HG03025 (cell line): ENCODE data around the gene ZDHHC3.
"Not testable (repeated sequence)": the region's sequence is repeated elsewhere in the genome, so short reads cannot be mapped to it uniquely, and the experiment has no call there.

Experiments used
- ATAC-seq: cut with Tn5 transposase; IDR thresholded peaks from one replicate; pipeline ENCODE4 v1.9.1; 2021; ENCODE audit warnings: mild to moderate bottlenecking, moderate library complexity; ENCODE audit not compliant: unreplicated experiment, low FRiP score

The ZDHHC3 gene

DNA sequence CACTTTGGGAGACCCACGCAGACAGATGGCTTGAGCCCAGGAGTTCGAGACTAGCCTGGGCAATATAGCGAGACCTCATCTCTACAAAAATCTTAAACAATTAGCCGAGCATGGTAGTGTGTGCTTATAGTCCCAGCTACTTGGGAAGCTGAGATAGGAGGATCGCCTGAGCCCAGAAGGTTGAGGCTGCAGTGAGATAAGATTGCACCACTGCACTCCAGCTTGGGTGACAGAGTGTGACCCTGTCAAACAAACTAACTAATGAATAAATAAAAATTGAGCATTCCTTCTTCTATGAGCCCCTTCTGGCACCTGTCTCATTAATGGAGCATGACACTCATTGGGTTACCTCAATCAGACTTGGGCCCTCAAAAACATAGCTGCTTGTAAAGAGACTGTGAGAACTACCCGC, 7.5 kb downstream of the ZDHHC3 start:
- ATAC-seq: no peak

GRCh38 chr3:44966795-44967278, 9.1 kb downstream of the ZDHHC3 start:
- ATAC-seq: no peak

GRCh38 chr3:44965165-44965564, 10.8 kb downstream of the ZDHHC3 start:
- no peak for ATAC-seq

DNA sequence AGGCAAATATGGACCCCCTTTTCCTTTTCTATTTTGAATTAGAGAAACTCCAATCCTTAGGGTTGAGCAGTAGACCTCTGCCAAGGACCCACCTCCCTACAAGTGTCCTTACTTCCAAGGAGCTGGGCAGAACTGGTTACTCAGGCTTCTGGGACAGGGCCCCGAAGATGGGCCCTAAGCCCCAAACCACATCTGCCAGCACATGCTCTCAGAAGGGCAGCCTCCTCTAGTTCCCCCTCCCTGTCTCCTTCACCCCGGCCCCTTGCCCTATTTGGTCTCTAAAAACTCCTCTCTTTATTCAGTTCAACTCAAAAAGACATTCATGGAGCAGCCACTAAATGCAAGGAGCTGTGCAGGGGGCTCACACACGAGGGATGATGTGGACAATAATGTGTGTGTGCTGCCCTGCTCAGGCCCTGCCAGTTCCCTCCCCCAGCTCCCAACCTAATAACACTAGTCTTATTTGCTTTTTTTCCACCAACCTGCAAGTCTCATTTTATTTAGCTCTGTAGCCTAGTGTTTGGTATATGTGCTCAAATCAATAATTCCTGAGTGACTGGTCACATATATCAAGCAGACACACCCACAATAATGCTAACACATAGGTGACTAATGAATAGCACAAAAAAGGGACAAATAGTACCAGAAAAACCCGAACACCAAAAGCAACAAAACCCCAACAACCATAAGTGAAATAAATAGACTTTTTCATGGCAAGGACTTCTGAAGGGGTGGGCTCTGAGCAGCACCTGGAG, 12.2 kb downstream of the ZDHHC3 start:
- ATAC-seq: no peak

DNA sequence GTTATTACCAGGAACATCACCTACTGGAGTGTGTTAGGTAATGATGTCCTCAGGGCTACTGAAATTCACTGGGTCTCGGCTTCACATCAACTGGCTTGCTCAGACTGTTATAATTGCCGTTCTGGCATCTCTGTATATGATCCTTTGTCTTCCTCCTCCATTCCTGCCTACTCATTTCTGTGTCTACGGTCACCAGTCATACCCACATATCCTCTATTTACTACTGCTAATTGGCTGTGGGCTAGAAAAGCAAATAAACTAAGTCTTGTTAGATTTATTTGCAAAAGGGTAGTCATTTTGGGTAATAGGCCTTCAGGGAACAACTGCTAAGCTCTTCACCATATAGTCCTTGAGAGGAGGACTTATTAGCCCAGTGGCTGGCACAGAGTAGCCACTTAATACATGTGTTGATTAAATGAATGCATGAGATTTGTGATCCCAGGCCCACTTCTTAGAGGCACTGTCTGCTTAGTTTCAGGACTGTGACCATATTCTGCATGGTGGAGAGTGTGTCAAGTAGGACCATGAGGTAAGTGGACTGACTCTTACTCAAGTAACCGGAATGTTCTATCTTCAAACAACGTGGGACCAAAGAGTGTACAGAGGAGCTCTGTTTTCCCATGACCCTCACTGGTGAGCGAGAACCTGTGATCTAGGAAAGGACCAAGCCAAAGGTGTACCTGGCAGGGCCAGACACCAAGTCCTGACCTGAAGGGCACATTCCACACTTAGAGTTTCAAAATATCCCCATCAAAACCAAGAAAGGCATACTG, 13.2 kb downstream of the ZDHHC3 start:
- ATAC-seq: no peak

DNA sequence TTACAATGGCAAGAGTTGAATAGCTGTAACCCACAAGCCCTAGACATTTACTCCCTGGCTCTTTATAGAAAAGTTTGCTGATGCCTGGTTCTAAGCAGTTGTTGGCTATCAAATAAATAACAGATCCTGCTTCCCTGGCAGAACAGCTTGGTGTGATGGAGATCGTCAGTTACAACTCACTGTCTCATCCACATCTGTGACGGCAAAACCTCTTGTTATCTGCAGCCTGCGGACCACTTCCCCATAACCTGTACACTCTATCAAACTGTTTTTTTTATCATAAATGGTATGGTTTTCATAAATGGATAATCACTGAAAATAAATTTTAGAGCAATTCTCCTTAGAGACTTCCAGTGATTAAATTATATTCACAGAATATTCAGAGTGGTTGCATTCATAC, 14.1 kb downstream of the ZDHHC3 start:
- no peak for ATAC-seq

DNA sequence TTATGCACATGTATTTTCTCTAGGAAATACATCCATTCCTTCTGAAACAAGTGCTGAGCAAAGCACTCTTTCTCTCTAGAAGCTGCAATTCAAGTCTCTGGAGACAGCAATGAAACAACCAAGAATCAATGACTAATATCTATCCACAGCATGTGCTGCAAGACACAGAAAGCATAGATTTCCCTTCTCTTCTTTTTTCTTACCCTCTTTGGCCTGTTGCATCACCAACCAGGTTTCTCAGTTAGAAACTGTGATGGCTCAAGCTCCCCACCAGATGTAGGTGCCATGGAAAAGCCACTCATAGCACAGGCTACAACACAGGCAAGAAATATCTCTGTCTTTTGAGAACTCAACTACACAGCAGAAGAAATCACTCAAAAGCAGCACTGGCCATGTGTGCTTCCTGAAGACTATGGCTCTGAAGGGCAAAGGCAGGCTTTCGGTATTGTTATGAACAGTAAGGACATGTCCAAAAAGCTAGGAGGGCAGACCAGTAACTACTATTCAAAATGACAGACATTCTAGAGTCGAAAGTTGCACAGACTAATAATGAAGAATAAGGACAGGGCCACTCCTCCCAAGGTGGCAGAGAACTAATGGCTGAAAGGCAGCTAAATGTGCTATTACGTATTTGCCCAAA, 15.5 kb downstream of the ZDHHC3 start:
- no peak for ATAC-seq

DNA sequence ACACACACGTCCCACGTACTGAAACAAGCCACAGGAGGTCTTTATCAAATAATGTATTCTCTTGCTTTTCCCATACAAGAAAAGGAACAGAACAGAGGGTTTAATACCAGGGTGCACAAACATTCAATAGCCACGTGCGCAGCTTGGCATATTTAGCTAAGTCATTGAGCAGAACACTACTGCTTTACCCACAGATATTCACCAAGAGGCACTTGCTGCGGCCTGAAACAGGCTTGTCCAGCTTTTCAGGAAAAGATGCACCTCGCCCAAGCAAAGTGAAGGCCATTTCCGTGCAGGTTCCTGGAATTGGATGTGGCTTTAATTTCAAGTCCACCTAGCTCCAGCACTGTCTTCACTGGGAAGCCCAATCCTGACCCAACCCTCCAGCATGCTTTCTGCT, 17.6 kb downstream of the ZDHHC3 start:
- ATAC-seq: no peak

DNA sequence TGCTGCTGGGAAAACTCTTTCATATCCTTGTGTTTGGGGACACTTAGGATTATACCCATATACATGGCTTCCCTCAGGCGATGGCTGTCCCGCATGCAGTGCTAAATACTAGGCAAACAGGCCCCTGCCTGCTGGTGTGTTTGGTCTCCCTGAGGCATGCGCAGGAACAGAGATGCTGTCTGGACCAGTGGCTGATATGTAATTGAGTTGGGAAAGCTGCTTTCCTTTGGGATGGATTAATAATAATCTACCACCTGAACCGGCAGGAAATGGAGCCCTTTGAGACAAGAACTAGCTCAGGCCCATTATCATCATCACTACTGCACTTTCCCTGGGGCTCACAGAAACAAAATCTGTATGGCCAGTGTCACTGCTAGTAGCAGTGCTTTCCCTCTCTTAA, 18.0 kb downstream of the ZDHHC3 start:
- ATAC-seq: no peak

DNA sequence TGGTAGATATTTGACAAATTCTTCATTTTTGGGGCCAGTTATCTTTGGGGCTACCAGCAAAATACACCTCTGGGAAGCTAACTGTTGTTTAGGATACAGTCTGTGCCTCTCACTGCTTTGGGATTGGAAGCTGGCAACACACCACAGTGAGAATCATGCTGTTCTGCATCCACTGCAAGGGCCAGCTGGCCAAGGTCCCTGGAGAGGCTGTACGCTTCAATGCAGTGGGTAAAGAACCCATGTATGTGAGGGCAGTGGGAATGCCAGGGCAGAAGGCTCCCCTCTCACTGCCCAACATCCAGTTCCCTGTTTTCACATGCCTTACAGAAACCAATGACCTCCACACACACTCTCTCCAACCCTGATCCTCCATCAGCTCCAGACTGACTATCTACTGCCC, 20.1 kb downstream of the ZDHHC3 start:
- ATAC-seq: no peak

- no peak for ATAC-seq
Observed at GRCh38 chr3:44954962-44955361, 21.0 kb downstream of the ZDHHC3 start.

- ATAC-seq: no peak
Observed at GRCh38 chr3:44954304-44954703, 21.7 kb downstream of the ZDHHC3 start.

GRCh38 chr3:44952689-44953088, 23.3 kb downstream of the ZDHHC3 start:
- no peak for ATAC-seq

DNA sequence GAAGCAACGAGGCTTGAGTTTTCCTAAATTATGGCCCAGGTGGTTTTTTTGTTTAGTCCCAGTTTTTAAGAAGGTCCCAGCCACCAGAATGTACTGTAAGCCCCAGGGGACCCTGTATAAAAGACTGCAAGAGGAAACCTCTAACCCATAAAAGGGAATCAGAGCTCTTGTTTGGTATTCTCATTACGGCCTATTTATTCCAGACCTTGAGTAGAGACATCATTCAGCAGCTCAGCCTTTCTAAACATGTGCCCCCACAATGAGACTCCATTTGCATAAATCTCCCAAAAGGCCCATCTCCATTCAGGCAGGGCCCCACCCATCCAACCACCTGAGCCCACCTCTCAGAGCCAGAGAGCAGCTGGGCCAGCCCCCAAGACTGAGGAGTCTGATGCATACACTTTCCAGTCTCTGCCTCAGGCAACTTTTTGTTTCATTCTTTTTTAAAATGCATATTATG, 25.7 kb downstream of the ZDHHC3 start:
- ATAC-seq: no peak

- ATAC-seq: not testable (repeated sequence)
Observed at GRCh38 chr3:44949770-44950169, 26.2 kb downstream of the ZDHHC3 start.

DNA sequence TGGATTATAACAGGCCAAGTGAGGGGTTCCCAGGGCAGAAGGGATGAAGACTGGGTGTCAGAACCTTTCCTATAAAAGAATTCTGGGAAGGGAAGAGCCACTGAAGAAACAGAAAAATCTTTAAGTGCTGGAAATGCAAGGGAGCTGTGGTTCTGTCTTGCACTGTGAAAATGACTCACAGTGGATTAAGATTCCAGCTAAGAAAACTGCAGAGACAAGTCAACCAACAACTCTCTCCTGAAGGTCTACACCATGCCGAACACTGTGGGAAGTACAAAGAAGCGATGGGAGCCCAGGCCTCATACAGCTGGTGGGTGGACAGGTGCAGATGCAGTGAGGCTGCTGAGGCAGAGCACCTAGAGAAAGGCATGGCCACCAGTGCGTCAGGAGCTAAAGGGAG, 27.7 kb downstream of the ZDHHC3 start:
- ATAC-seq: no peak

DNA sequence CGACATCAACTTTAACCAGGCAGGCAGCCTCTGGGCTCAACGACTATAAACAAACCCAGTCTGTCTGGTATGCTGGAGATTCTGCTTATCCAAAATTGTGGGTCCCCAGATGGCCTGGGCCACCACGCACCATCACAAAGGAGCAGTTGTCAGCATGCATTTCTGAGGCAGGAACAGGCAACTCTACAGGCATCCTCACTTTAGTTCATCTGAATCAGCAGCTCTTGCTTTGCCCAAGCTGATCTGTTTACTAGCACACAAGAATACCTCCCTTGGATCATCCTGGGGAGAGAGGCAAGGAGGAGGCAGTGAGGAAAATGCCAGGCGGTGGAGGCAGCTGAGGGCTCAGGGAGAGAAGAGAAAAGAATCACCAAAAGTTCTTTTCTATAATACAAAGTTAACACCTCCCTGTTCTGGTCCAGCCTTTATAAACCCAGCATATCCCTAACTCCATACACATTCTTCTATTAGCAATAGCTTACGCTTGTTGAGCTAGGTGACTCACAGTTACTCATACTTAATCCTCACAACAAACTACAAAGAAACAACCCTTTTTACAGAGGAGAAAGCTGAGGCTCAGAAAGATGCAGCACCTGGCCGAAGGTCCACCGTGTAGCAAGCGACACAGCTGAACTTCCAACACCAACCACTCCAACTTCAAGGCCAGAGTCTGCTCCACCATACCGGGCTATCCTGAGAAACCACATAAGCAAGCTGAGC, 33.6 kb downstream of the ZDHHC3 start:
- no peak for ATAC-seq

GRCh38 chr3:44939581-44940036, 36.4 kb downstream of the ZDHHC3 start:
- no peak for ATAC-seq

GRCh38 chr3:44932986-44933944, 42.7 kb downstream of the ZDHHC3 start:
- no peak for ATAC-seq
